Pons (tissue), 1 donor: ENCODE measurements around the gene PCNX4.
A peak's percentile ranks its signal among the peaks of the same experiment; 100 is the strongest.

Experiments used
- DNase-seq: peaks from one replicate; pipeline ENCODE4 v3.0.0-alpha.2; 2016; ENCODE audit warnings: low spot score

PCNX4 gene

DNA sequence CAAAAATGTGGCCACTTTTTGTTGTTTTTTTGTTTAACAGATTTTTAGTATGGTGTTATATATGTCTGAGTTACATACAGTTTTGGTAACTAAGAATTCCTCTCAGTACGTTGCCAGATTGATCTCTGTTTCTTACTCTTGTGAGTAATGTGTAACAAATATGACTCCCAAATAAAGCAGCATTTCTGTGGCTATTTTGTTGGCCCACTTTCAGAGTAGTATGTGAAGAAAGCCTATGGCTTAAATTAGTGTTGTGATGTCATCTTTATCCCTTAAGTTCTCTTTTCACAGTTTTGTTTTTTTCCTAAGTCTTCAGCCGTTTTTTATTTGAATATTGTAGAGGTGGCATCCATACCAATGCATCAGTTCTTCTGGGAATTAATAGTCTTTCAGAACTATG lies 10.7 kb downstream of the PCNX4 start:
- no peak for DNase-seq

- peak; percentile 84 for DNase-seq
Measured at GRCh38 chr14:60106339-60106738, 14.6 kb downstream of the PCNX4 start.

DNA sequence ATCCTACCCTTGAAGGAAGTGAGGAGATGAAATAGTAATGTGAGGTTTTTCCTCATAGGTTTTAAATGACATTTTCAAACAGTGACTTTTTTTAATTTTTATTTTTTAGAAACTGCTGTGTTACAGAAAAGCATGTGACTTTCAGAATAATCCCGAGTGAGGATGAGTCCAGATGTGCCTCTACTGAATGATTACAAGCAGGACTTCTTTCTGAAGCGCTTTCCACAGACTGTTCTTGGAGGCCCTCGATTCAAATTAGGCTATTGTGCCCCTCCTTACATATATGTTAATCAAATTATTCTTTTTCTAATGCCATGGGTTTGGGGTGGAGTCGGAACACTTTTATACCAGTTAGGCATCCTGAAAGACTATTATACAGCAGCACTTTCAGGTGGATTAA lies 15.8 kb downstream of the PCNX4 start:
- peak; percentile 31 for DNase-seq

GRCh38 chr14:60111732-60112131 lies 20.0 kb downstream of the PCNX4 start:
- no peak for DNase-seq

DNA sequence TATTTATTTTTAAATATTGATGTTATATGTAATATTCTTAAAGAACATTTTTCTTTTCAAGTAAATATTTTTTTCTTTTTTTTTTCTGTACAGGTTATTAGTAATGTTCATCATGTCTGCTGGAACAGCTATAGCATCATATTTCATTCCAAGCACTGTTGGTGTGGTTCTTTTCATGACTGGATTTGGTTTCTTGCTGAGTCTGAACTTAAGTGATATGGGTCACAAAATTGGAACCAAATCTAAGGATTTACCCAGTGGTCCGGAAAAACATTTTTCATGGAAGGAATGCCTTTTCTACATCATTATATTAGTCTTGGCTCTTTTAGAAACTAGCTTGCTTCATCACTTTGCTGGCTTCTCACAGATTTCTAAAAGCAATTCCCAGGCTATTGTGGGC lies 23.2 kb downstream of the PCNX4 start:
- DNase-seq: no peak

GRCh38 chr14:60116181-60116580 lies 24.5 kb downstream of the PCNX4 start:
- no peak for DNase-seq

- DNase-seq: no peak
Measured at GRCh38 chr14:60125918-60126317, 34.2 kb downstream of the PCNX4 start.

DNA sequence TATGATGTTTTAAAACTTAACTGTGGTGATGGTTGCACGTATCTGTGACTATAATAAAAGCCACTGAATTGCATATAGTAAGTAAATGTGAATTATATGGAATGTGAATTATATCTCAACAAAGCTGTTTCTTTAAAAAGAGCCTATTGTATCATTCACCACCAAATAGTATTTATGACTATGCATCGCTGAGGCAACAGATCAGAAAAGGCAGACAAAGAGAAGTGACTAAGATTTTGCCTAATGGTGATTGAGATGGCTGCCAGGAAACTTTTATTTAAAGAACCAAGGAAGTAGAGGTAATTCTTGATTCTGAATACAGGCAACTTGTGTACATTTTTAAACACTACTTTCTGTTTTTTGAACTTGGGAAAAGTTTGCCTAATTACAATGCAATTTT lies 41.8 kb downstream of the PCNX4 start:
- no peak for DNase-seq

DNA sequence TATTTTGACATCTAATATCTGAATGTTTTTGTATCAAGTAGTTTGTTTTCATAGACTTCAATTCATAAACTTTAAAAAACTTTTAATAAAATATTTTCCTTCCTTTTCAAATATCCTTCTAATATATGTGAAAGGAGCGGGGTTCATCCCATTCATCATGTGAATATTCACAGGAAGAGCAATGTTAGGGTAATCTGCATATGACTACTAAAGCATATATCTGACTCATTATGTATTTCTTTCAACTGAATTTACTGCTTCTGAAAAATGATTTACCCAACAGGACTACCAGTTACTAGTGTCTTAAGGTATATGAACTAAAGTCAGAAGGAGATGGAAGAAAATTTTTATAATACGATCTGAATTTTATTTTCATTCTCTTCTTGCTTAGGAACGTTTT lies 43.0 kb downstream of the PCNX4 start:
- no peak for DNase-seq

GRCh38 chr14:60151715-60152114 lies 60.0 kb downstream of the PCNX4 start:
- peak; percentile 75 for DNase-seq

DNA sequence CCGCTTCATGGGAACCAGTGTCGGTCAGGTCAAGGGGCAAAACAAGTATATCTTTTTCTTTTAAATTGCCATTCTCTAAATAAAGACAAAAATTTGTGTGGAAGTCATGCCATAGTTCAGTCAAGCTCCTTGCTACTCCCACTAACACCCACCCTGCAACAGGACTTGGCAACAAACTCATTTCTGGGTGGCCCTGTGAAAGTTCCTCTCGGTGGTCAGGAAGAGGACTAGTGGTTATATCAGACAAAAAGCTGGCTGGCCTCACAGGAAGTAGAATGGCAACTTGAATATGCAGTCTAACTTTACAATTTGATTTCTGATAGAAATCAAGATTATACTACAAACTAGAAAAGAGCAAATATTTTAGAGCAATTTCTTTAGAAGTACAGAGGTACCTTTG lies 62.3 kb downstream of the PCNX4 start:
- peak; percentile 29 for DNase-seq

DNA sequence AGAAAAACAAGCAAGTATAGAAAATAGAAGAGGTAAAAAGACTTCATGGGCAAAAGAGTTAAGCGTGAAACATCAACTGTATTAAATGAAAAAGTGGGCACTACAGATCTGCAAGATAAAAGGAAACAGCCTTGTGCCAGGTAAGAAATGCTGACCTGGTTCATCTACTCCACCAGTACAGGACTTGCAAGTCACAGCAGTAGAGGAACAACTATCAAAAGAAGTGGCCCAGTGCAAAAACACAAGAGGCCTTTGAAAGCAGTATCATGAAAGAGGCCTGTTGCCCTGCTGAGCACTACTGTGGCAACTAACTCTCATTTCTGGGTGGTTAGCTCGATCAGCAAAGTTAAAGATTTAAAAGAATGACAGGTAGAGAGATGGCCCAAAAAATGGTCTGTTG lies 62.9 kb downstream of the PCNX4 start:
- DNase-seq: peak; percentile 52

DNA sequence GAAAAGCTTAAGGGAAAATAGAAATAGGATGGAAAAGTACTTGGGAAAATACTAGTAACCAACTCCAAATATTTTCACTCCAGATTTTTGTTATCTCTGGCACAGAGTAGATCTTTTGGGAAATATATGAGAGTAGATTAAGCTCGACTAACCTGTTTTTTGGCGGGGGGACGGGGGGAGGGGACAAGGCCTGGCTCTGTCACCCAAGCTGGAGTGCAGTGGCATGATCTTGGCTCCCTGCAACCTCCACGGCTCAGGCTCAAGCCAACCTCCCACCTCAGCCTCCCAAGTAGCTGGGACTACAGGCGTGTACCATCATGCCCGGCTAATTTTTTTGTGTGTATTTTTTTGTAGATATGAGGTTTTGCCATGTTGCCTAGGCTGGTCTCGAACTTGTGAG lies 68.7 kb downstream of the PCNX4 start:
- DNase-seq: no peak

GRCh38 chr14:60161196-60162107 lies 69.7 kb downstream of the PCNX4 start:
- peak; percentile 20 for DNase-seq

GRCh38 chr14:60163693-60164092 lies 72.0 kb downstream of the PCNX4 start:
- peak; percentile 36 for DNase-seq

GRCh38 chr14:60164404-60164711 lies 72.6 kb downstream of the PCNX4 start:
- DNase-seq: no peak

DNA sequence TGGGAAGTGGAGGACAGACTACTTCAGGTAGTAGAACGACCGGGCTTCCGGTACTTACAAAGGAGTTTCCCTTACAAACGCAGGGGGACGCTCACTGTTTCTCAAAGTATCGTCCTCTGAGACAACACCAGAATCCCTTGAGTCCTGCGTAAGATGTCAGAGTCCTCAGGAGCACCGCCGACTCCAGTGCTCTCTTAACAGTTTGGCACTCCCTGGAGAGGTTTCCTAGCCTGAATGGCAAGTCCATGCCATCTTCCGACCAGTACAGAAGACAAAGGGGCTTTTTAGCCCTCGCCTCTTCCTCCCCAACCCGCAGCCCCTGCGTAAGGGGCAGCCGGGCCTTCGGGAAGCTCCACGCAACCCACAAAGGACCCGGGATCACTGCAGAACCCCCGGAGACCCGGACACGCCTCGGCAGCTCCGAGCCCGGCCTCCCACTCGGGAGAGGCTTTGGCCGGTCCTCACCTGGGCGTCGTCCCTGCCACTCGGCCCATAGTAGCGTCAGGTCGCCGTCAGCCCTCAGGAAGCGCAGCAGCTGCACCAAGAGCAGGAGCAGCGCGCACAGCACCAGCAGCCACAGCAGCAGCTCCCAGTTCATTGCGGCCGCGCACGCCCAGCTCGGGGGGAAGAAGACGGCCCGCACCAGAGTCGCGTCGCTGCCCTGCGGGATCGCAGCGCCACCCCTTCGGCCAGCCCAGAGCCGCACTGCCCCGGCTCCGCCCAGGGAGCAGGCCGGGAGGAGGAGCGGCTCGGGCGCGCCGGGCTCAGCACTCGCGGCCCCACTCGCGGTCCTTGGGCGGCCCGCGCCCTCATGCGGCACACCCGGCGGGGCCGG lies 73.2 kb downstream of the PCNX4 start, which contains the start of gene DHRS7:
TSS of gene DHRS7 (minus strand) at position 687 of the 835 bp plus-strand sequence. CDS start at position 598, 89 bp downstream.
- DNase-seq: peak; percentile 88

DNA sequence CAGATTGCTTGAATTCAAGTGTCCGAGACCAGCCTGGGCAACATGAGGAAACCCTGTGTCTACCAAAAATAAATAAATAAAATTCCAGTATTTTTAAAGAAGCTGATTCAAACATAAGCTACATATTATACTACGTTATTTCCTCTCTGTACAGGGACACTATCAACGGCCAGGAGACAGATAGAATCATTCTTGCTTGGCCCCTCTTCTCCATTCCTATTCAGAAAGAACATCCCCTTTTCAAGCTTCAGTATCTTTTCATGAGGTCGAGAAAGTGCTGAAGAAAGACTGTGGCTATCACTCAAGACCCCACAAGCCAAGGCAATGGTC lies 73.8 kb downstream of the PCNX4 start:
- no peak for DNase-seq

- peak; percentile 43 for DNase-seq
Measured at GRCh38 chr14:60166142-60166541, 74.4 kb downstream of the PCNX4 start.

DNA sequence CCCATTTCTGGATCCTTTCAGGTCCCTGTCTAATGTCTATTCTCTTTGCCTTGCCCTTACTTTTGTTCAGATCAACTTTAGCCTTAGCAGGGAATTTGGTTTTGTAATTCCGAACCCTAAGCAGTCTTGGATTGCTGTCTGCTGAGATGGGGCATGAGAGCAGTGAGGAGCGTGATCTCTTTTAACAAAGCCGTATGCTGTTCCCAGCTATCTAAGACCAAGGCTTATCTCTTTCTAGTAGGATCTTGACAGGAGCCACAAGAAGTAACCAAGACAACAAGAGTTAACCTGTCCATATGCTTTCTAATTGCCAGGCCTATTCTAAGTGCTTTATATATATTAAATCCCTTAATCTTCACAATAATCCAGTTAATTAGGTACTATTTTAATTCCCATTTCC lies 78.0 kb downstream of the PCNX4 start:
- DNase-seq: no peak

- no peak for DNase-seq
Measured at GRCh38 chr14:60170948-60171347, 79.2 kb downstream of the PCNX4 start.

DNA sequence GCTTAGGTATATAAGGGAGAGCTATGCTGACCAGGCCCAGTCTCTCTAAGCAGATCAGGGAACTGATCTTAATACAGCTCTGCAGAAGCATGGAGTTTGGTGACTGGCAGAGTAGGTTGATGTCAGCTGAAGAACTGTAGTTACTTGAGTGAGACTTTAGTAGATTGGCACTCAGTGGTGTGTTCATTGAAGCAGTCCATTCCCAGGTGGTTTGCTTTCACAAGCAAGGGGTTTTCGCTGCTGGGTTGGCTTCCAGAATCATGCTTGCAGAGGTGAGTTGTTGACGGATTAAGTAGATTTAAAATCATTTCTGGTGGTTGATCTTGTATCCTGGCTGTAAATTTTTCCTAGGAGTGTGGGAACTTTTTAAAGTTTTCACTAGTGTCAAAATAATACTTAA lies 80.0 kb downstream of the PCNX4 start:
- DNase-seq: no peak
